ENCODE measurements around the gene GALNT2. TPM values are rescaled to one million over a fixed set of nuclear protein-coding genes. Genes with fewer than 3 reads are reported as not detected.
A peak's percentile ranks its signal among the peaks of the same experiment; 100 is the strongest.

Gene GALNT2
- total RNA-seq, 1 donor from 2014 or later: 66.3 TPM

GRCh38 chr1:230076121-230076520, 9.1 kb downstream of the GALNT2 start:
- no peaks in the 10 kb centered on the region for H3K27me3 Mint-ChIP-seq
- H3K27ac Mint-ChIP-seq: no peak overlapping the region
- no peaks in the 10 kb centered on the region for H3K9me3 Mint-ChIP-seq
- H3K4me1 Mint-ChIP-seq (ENCODE audit: unreplicated experiment): peaks cover 33% of the 10 kb centered on the region
- no peak for TF ChIP-seq CTCF (conservative IDR thresholded peaks at IDR 0.05)
- H3K4me3 Mint-ChIP-seq: no peak overlapping the region
- no peak for DNase-seq (ENCODE audit: extremely low spot score, unreplicated experiment)
- H3K36me3 Mint-ChIP-seq: peaks cover 9% of the 10 kb centered on the region

DNA sequence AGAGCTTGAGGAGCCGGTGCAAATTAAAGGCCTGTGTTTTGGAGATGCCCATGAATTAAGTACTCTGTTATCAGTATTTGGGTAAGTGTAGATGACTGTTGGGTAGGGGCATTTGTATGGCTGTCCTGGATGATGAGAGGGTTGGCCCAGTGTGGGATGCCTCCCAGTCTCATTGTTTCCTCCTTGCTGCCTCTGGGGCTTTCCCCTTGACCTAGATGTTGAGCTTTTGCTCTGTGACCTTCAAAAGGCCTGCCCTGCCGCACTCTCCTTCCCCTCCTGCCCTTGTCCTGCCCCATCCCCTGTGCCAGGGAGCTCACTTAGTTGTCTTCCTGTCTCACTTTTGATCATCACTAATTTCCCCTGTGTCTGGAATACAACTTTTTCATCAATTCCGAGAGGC, 10.0 kb downstream of the GALNT2 start:
- H3K4me1 Mint-ChIP-seq (ENCODE audit: unreplicated experiment): peaks cover 32% of the 10 kb centered on the region
- H3K36me3 Mint-ChIP-seq: peaks cover 12% of the 10 kb centered on the region
- no peak overlapping the region for H3K27ac Mint-ChIP-seq
- no peak for TF ChIP-seq CTCF (conservative IDR thresholded peaks at IDR 0.05)
- H3K4me3 Mint-ChIP-seq: no peak overlapping the region
- H3K27me3 Mint-ChIP-seq: no peaks in the 10 kb centered on the region
- no peak for DNase-seq (ENCODE audit: extremely low spot score, unreplicated experiment)
- no peaks in the 10 kb centered on the region for H3K9me3 Mint-ChIP-seq

- no peak overlapping the region for H3K4me3 Mint-ChIP-seq
- DNase-seq (ENCODE audit: extremely low spot score, unreplicated experiment): no peak
- H3K9me3 Mint-ChIP-seq: no peaks in the 10 kb centered on the region
- peaks cover 3% of the 10 kb centered on the region for H3K27me3 Mint-ChIP-seq
- peaks cover 32% of the 10 kb centered on the region for H3K4me1 Mint-ChIP-seq (ENCODE audit: unreplicated experiment)
- peaks cover 18% of the 10 kb centered on the region for H3K36me3 Mint-ChIP-seq
- TF ChIP-seq CTCF (conservative IDR thresholded peaks at IDR 0.05): no peak
- H3K27ac Mint-ChIP-seq: peak overlapping the region; percentile 81
These were observed 10.6 kb downstream of the GALNT2 start for GRCh38 chr1:230077436-230078213.

DNA sequence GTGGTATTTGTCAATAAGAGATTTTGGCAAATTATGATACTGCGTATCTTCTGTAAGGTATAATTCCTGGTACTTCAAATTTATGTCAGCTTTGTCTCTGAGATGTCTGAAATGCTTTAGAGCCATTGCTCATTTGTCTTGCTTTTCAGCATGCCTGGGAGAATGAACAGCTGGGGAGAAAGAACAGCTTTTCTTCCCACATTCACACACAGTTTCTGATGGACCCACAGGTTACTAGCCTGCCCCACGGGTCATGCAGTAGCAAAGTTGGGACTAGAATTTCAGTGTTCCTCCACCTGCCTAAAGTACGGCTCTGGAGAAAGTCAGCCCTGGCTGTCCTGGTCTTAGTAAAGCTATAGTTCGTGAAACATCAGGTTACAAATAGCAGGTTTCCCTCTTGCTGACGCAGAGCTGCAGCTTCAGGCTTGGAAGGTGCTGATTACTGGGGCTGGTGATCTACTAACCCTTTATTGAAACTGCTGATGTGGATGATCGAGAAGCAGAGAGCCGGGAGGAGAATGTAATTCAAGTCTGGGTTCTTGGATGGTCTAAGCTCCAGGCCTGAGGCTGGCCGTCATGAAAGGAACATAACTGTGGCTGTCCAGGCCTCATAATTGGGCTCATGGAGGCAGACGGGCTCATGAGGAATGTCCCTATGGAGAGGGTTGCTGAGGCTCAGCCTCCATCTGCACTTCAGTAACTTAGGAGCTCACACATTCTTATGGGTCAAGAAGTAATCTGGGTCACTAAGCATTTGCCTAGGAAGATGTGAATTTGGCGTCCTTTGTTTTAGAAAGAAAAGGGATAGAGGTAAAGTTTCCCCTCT, 12.4 kb downstream of the GALNT2 start:
- no peak overlapping the region for H3K27ac Mint-ChIP-seq
- TF ChIP-seq CTCF (conservative IDR thresholded peaks at IDR 0.05): no peak
- no peaks in the 10 kb centered on the region for H3K9me3 Mint-ChIP-seq
- peaks cover 20% of the 10 kb centered on the region for H3K36me3 Mint-ChIP-seq
- H3K4me1 Mint-ChIP-seq (ENCODE audit: unreplicated experiment): peaks cover 34% of the 10 kb centered on the region
- H3K27me3 Mint-ChIP-seq: peaks cover 5% of the 10 kb centered on the region
- H3K4me3 Mint-ChIP-seq: no peak overlapping the region
- no peak for DNase-seq (ENCODE audit: extremely low spot score, unreplicated experiment)

GRCh38 chr1:230080822-230081221, 13.8 kb downstream of the GALNT2 start:
- no peak for DNase-seq (ENCODE audit: extremely low spot score, unreplicated experiment)
- H3K9me3 Mint-ChIP-seq: no peaks in the 10 kb centered on the region
- TF ChIP-seq CTCF (conservative IDR thresholded peaks at IDR 0.05): no peak
- peaks cover 40% of the 10 kb centered on the region for H3K4me1 Mint-ChIP-seq (ENCODE audit: unreplicated experiment)
- H3K27ac Mint-ChIP-seq: no peak overlapping the region
- H3K36me3 Mint-ChIP-seq: peaks cover 20% of the 10 kb centered on the region
- H3K27me3 Mint-ChIP-seq: peaks cover 5% of the 10 kb centered on the region
- H3K4me3 Mint-ChIP-seq: no peak overlapping the region

Measured in type B pancreatic cell (in vitro differentiated cells).